Measurements from ENCODE around the gene NRARP. TPM values are rescaled to one million over a fixed set of nuclear protein-coding genes. Genes with fewer than 3 reads are reported as not detected.

NRARP gene
- total RNA-seq, 1 experiment from 2014 or later, result 32.6 TPM

GRCh38 chr9:137286975-137287383, 15.1 kb downstream of the NRARP start:
- H3K4me1 Mint-ChIP-seq (ENCODE audit: low read depth, unreplicated experiment), result peaks cover 17% of the 10 kb centered on the region
- H3K9me3 Mint-ChIP-seq (ENCODE audit: low read depth, unreplicated experiment), result no peaks in the 10 kb centered on the region
- BruUV-seq (replicated peaks), result no TSS peak
- intact Hi-C loops (cut with micrococcal nuclease; ENCODE audit: unreplicated experiment), result no loop called here
- peak; percentile 34 for TF ChIP-seq CTCF (IDR thresholded peaks at IDR 0.05; ENCODE audit: unreplicated experiment)
- no peak overlapping the region for H3K4me3 Mint-ChIP-seq (ENCODE audit: low read depth, unreplicated experiment)
- peak overlapping the region; percentile 34 for H3K27ac Mint-ChIP-seq (ENCODE audit: unreplicated experiment)
- H3K36me3 Mint-ChIP-seq (ENCODE audit: insufficient read depth, unreplicated experiment), result peaks cover 31% of the 10 kb centered on the region
- H3K27me3 Mint-ChIP-seq (ENCODE audit: unreplicated experiment), result no peaks in the 10 kb centered on the region
- DNase-seq, result peak; percentile 75
- CTCF ChIA-PET, result interaction anchor here (0.7 to 1.2 kb wide), 7 partner anchors 9 to 155 kb away, joined by 3 to 8 read pairs (median 3); partner anchors contain the start of genes ENTPD8, NELFB, NOXA1 and NRARP

DNA sequence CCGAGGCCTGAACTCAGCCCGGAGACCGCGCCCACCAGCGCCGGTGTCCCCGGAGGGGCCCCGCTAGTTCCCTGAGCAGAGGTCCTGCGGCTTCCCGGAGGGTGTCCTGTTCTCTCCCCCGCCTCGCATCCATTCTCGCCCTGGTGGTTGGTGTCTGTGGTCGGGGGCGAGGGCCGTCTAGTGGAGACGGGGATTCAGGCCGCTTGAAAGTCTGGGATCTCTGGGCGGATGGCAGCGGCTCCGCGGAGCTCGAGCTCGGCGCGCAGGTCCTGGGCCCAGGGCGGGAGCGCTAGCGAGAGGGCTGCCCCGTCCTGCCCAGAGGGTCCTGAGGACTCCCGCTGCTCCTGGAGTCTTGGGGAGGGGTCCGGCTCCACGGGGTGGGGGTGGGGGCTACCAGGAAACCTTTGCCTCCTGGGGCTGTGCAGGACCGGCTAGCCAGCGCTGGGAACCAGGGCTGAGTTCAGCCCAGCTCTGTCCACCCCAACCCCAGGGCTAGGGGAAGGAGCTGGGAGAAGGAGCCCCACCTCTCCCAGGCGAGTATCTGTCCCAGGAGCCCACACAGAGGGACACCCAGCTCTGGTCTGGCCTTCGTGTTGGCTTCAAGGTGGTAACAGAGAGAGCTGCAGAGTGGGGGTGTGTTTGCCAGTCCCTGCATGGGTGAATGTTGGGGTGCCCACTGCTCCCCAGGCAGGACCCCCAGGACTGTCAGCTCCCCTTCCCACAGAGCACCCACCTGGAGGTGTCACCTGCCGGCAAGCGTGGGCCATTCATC, 20.5 kb downstream of the NRARP start:
- TF ChIP-seq CTCF (IDR thresholded peaks at IDR 0.05; ENCODE audit: unreplicated experiment), result no peak
- H3K27me3 Mint-ChIP-seq (ENCODE audit: unreplicated experiment), result no peaks in the 10 kb centered on the region
- H3K36me3 Mint-ChIP-seq (ENCODE audit: insufficient read depth, unreplicated experiment), result peaks cover 43% of the 10 kb centered on the region
- no peaks in the 10 kb centered on the region for H3K9me3 Mint-ChIP-seq (ENCODE audit: low read depth, unreplicated experiment)
- CTCF ChIA-PET, result interaction anchor here (0.7 kb wide), 1 partner anchor 47 kb away, joined by 4 read pairs; no protein-coding TSS in a partner anchor
- DNase-seq, result no peak
- intact Hi-C loops (cut with micrococcal nuclease; ENCODE audit: unreplicated experiment), result no loop called here
- H3K4me3 Mint-ChIP-seq (ENCODE audit: low read depth, unreplicated experiment), result peak overlapping the region; percentile 47
- H3K27ac Mint-ChIP-seq (ENCODE audit: unreplicated experiment), result peak overlapping the region; percentile 68
- no TSS peak for BruUV-seq (replicated peaks)
- H3K4me1 Mint-ChIP-seq (ENCODE audit: low read depth, unreplicated experiment), result peaks cover 18% of the 10 kb centered on the region

GRCh38 chr9:137280474-137281344, 21.4 kb downstream of the NRARP start:
- intact Hi-C loops (cut with micrococcal nuclease; ENCODE audit: unreplicated experiment), result no loop called here
- H3K27ac Mint-ChIP-seq (ENCODE audit: unreplicated experiment), result no peak overlapping the region
- TF ChIP-seq CTCF (IDR thresholded peaks at IDR 0.05; ENCODE audit: unreplicated experiment), result no peak
- BruUV-seq (replicated peaks), result no TSS peak
- H3K36me3 Mint-ChIP-seq (ENCODE audit: insufficient read depth, unreplicated experiment), result peaks cover 49% of the 10 kb centered on the region
- CTCF ChIA-PET, result no interaction called here
- H3K9me3 Mint-ChIP-seq (ENCODE audit: low read depth, unreplicated experiment), result no peaks in the 10 kb centered on the region
- H3K4me3 Mint-ChIP-seq (ENCODE audit: low read depth, unreplicated experiment), result no peak overlapping the region
- no peak for DNase-seq
- H3K4me1 Mint-ChIP-seq (ENCODE audit: low read depth, unreplicated experiment), result peaks cover 22% of the 10 kb centered on the region
- H3K27me3 Mint-ChIP-seq (ENCODE audit: unreplicated experiment), result no peaks in the 10 kb centered on the region

GRCh38 chr9:137279741-137280473, 22.2 kb downstream of the NRARP start:
- CTCF ChIA-PET, result no interaction called here

More at GRCh38 chr9:137279741-137280473, 22.2 kb downstream of the NRARP start:
- Mint-ChIP-seq H3K27me3 (ENCODE audit: unreplicated experiment) (no peaks in the 10 kb centered on the region), H3K27ac (ENCODE audit: unreplicated experiment) (no peak overlapping the region), H3K36me3 (ENCODE audit: insufficient read depth, unreplicated experiment) (peaks cover 56% of the 10 kb centered on the region), H3K9me3 (ENCODE audit: low read depth, unreplicated experiment) (no peaks in the 10 kb centered on the region), H3K4me3 (ENCODE audit: low read depth, unreplicated experiment) (peak overlapping the region; percentile 28), H3K4me1 (ENCODE audit: low read depth, unreplicated experiment) (peaks cover 29% of the 10 kb centered on the region)
- BruUV-seq (replicated peaks), result TSS peak; percentile 8
- DNase-seq, result no peak
- TF ChIP-seq CTCF (IDR thresholded peaks at IDR 0.05; ENCODE audit: unreplicated experiment), result no peak
- intact Hi-C loops (cut with micrococcal nuclease; ENCODE audit: unreplicated experiment), result no loop called here

Data from Calu3 (cell line).